SK-N-SH treated with all-trans-retinoic acid at 6 μM for 48 hours (cell line): ENCODE results near the gene ZNF701.

Source experiments
- ATAC-seq: fragments of 200-7000 bp; cut with Tn5 transposase; 3 replicates; pipeline ENCODE4 v1.9.1; 2020; ENCODE audit warnings: mild to moderate bottlenecking, moderate library complexity
- ARNTL ChIP-seq: fragments of 450-650 bp; formaldehyde crosslinking; IDR thresholded peaks from 2 replicates; pipeline ENCODE4 v1.5.0; 2020; ENCODE audit warnings: low read depth, mild to moderate bottlenecking, moderate library complexity, borderline replicate concordance
- BACH2 ChIP-seq: fragments of 250-450 bp; sonication (Bioruptor Pico); IDR thresholded peaks from 2 replicates; pipeline ENCODE4 v1.9.0; 2021; ENCODE audit warnings: mild to moderate bottlenecking, borderline replicate concordance
- CREB5 ChIP-seq: fragments of 250-450 bp; sonication (Bioruptor Pico); IDR thresholded peaks from 2 replicates; pipeline ENCODE4 v1.5.1; 2020; ENCODE audit warnings: low read depth, mild to moderate bottlenecking, moderate library complexity
- CSDC2 ChIP-seq: fragments of 250-450 bp; sonication (Bioruptor Pico); IDR thresholded peaks from 2 replicates; pipeline ENCODE4 v1.5.0; 2020; ENCODE audit warnings: mild to moderate bottlenecking, moderate library complexity
- ESRRG ChIP-seq: fragments of 250-450 bp; sonication (Bioruptor Pico); IDR thresholded peaks from 2 replicates; pipeline ENCODE4 v1.6.1; 2021; ENCODE audit warnings: mild to moderate bottlenecking
- GLIS3 ChIP-seq: fragments of 250-450 bp; sonication (Bioruptor Pico); IDR thresholded peaks from 2 replicates; pipeline ENCODE4 v1.5.0; 2020; ENCODE audit warnings: mild to moderate bottlenecking, moderate library complexity
- OSR1 ChIP-seq: fragments of 250-450 bp; sonication (Bioruptor Pico); IDR thresholded peaks from 2 replicates; pipeline ENCODE4 v1.8.0; 2022; ENCODE audit warnings: moderate library complexity, mild to moderate bottlenecking, inconsistent platforms
- RARB ChIP-seq: fragments of 250-450 bp; sonication (Bioruptor Pico); IDR thresholded peaks from 2 replicates; pipeline ENCODE4 v1.8.0; 2021; ENCODE audit warnings: mild to moderate bottlenecking, moderate library complexity
- SNAI2 ChIP-seq: fragments of 250-450 bp; sonication (Bioruptor Pico); IDR thresholded peaks from 2 replicates; pipeline ENCODE4 v1.5.0; 2020; ENCODE audit warnings: mild to moderate bottlenecking, moderate library complexity
- TCF4 ChIP-seq: fragments of 250-450 bp; sonication (Bioruptor Pico); IDR thresholded peaks from 2 replicates; pipeline ENCODE4 v1.8.0; 2021; ENCODE audit warnings: mild to moderate bottlenecking, moderate library complexity, borderline replicate concordance
- TSHZ2 ChIP-seq: fragments of 250-450 bp; sonication (Bioruptor Pico); IDR thresholded peaks from 2 replicates; pipeline ENCODE4 v1.5.0; 2020; ENCODE audit warnings: mild to moderate bottlenecking, moderate library complexity
- ZFP30 ChIP-seq: fragments of 450-650 bp; formaldehyde crosslinking; IDR thresholded peaks from 2 replicates; pipeline ENCODE4 v1.5.0; 2022; ENCODE audit warnings: mild to moderate bottlenecking, moderate library complexity
- ZNF565 ChIP-seq: fragments of 450-650 bp; formaldehyde crosslinking; conservative IDR thresholded peaks from 2 replicates; pipeline ENCODE4 v1.5.0; 2020; ENCODE audit warnings: low read depth, mild to moderate bottlenecking, moderate library complexity
- ZNF70 ChIP-seq: fragments of 450-650 bp; formaldehyde crosslinking; IDR thresholded peaks from 2 replicates; pipeline ENCODE4 v1.5.0; 2020; ENCODE audit warnings: mild to moderate bottlenecking, moderate library complexity
- ZNF8 ChIP-seq: fragments of 450-650 bp; formaldehyde crosslinking; IDR thresholded peaks from 2 replicates; pipeline ENCODE4 v1.5.0; 2020; ENCODE audit warnings: mild to moderate bottlenecking, moderate library complexity
- TF ChIP-seq, protein P1 (sequence below): fragments of 250-450 bp; sonication (Bioruptor Pico); IDR thresholded peaks from 2 replicates; pipeline ENCODE4 v1.8.0; 2021; ENCODE audit warnings: low read depth, mild to moderate bottlenecking, moderate library complexity, borderline replicate concordance
- TF ChIP-seq, protein P2 (sequence below): fragments of 250-450 bp; sonication (Bioruptor Pico); IDR thresholded peaks from 2 replicates; pipeline ENCODE4 v1.5.1; 2021; ENCODE audit warnings: mild to moderate bottlenecking, moderate library complexity

Gene ZNF701

GRCh38 chr19:52599241-52599640 is 29.2 kb downstream of the ZNF701 start:
- ATAC-seq: no peak
- TF ChIP-seq ZNF8 (CRISPR knock-in tag) (no peak), RARB (CRISPR knock-in tag) (no peak), CREB5 (CRISPR knock-in tag) (no peak), ARNTL (no peak), CSDC2 (CRISPR knock-in tag) (no peak), BACH2 (CRISPR knock-in tag) (no peak)

DNA sequence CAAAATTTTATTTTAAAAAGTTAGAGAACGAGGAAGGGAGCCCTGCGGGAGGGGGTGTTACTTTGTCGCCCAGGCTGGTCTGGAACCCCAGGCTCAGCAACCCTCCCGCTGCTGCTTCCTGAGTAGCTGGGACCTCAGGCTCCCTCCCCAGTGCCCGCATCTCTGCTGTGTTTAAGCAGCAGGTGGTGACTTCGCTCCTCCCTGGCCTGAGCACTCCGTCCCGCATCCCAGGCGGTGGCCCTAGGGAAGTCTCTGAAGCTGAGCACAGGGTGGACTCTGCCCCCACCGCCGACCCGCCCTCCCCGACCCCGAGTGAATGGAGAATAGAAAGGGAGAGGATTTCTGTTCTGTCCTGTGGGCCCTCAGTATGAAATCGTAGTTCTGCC is 30.5 kb downstream of the ZNF701 start:
- TF ChIP-seq ESRRG (CRISPR knock-in tag): no peak
- no peak for TF ChIP-seq SNAI2
- no peak for TF ChIP-seq ZFP30 (CRISPR knock-in tag)
- TF ChIP-seq, protein P1, sequence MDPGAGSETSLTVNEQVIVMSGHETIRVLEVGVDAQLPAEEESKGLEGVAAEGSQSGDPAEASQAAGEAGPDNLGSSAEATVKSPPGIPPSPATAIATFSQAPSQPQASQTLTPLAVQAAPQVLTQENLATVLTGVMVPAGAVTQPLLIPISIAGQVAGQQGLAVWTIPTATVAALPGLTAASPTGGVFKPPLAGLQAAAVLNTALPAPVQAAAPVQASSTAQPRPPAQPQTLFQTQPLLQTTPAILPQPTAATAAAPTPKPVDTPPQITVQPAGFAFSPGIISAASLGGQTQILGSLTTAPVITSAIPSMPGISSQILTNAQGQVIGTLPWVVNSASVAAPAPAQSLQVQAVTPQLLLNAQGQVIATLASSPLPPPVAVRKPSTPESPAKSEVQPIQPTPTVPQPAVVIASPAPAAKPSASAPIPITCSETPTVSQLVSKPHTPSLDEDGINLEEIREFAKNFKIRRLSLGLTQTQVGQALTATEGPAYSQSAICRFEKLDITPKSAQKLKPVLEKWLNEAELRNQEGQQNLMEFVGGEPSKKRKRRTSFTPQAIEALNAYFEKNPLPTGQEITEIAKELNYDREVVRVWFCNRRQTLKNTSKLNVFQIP (CRISPR knock-in tag): no peak
- peak; percentile 56 for ATAC-seq

- TF ChIP-seq BACH2 (CRISPR knock-in tag) (no peak), ZNF8 (CRISPR knock-in tag) (no peak), CSDC2 (CRISPR knock-in tag) (no peak)
- TF ChIP-seq, all 23 proteins: peak for 0
- peak; percentile 99 for ATAC-seq
Observed at GRCh38 chr19:52601025-52601973, 31.2 kb downstream of the ZNF701 start.

- ATAC-seq: peak; percentile 3; the same call in 2 of the 3 replicates
Observed at GRCh38 chr19:52601974-52602366, 31.9 kb downstream of the ZNF701 start.

- TF ChIP-seq ZNF70: no peak
- TF ChIP-seq OSR1 (CRISPR knock-in tag): no peak
- ATAC-seq: no peak
Observed at GRCh38 chr19:52602941-52603340, 32.9 kb downstream of the ZNF701 start.

GRCh38 chr19:52603558-52604207 is 33.6 kb downstream of the ZNF701 start:
- ATAC-seq: no peak
- TF ChIP-seq, protein P1 (CRISPR knock-in tag): no peak
- TF ChIP-seq CSDC2 (CRISPR knock-in tag) (no peak), TSHZ2 (CRISPR knock-in tag) (no peak), ZNF565 (no peak), ESRRG (CRISPR knock-in tag) (no peak), SNAI2 (no peak), GLIS3 (CRISPR knock-in tag) (no peak), RARB (CRISPR knock-in tag) (no peak), ZFP30 (CRISPR knock-in tag) (no peak), TCF4 (CRISPR knock-in tag) (no peak), ZNF8 (CRISPR knock-in tag) (no peak), ARNTL (no peak)
- TF ChIP-seq, protein P2, sequence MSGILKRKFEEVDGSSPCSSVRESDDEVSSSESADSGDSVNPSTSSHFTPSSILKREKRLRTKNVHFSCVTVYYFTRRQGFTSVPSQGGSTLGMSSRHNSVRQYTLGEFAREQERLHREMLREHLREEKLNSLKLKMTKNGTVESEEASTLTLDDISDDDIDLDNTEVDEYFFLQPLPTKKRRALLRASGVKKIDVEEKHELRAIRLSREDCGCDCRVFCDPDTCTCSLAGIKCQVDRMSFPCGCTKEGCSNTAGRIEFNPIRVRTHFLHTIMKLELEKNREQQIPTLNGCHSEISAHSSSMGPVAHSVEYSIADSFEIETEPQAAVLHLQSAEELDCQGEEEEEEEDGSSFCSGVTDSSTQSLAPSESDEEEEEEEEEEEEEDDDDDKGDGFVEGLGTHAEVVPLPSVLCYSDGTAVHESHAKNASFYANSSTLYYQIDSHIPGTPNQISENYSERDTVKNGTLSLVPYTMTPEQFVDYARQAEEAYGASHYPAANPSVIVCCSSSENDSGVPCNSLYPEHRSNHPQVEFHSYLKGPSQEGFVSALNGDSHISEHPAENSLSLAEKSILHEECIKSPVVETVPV (CRISPR knock-in tag): no peak
